GM19023 (cell line): ENCODE results near the gene ALKBH5.
A peak's percentile ranks its signal among the peaks of the same experiment; 100 is the strongest.

Experiments used
- ATAC-seq: cut with Tn5 transposase; IDR thresholded peaks from one replicate; pipeline ENCODE4 v1.9.1; 2021; ENCODE audit warnings: mild to moderate bottlenecking, moderate library complexity; ENCODE audit not compliant: unreplicated experiment

The ALKBH5 gene

GRCh38 chr17:18183334-18184142 is at the start of gene ALKBH5:
ALKBH5 (plus strand) TSS chr17:18183828; CDS start chr17:18184244, 416 bp downstream.
- ATAC-seq, result peak; percentile 75

- ATAC-seq, result no peak
Observed at GRCh38 chr17:18136357-18136756, 47.3 kb upstream of the ALKBH5 start.

- ATAC-seq, result no peak
Observed at GRCh38 chr17:18138065-18138749, 45.4 kb upstream of the ALKBH5 start.

GRCh38 chr17:18139092-18139491 is 44.5 kb upstream of the ALKBH5 start:
- no peak for ATAC-seq

GRCh38 chr17:18139498-18139897 is 44.1 kb upstream of the ALKBH5 start:
- no peak for ATAC-seq

GRCh38 chr17:18139949-18140348 is 43.7 kb upstream of the ALKBH5 start:
- no peak for ATAC-seq

GRCh38 chr17:18140648-18141047 is 43.0 kb upstream of the ALKBH5 start:
- ATAC-seq, result no peak

GRCh38 chr17:18141210-18141803 is 42.3 kb upstream of the ALKBH5 start:
- ATAC-seq, result no peak

GRCh38 chr17:18142417-18142816 is 41.2 kb upstream of the ALKBH5 start:
- no peak for ATAC-seq

GRCh38 chr17:18143044-18143936 is 40.3 kb upstream of the ALKBH5 start:
- no peak for ATAC-seq

- no peak for ATAC-seq
Observed at GRCh38 chr17:18144261-18144660, 39.4 kb upstream of the ALKBH5 start.

GRCh38 chr17:18144855-18145254 is 38.8 kb upstream of the ALKBH5 start:
- ATAC-seq, result no peak

GRCh38 chr17:18145811-18146210 is 37.8 kb upstream of the ALKBH5 start:
- ATAC-seq, result no peak

- ATAC-seq, result no peak
Observed at GRCh38 chr17:18146259-18146658, 37.4 kb upstream of the ALKBH5 start.

GRCh38 chr17:18146980-18147379 is 36.6 kb upstream of the ALKBH5 start:
- ATAC-seq, result no peak

- no peak for ATAC-seq
Observed at GRCh38 chr17:18148586-18148985, 35.0 kb upstream of the ALKBH5 start.

GRCh38 chr17:18151290-18151689 is 32.3 kb upstream of the ALKBH5 start:
- no peak for ATAC-seq

- ATAC-seq, result no peak
Observed at GRCh38 chr17:18155179-18155578, 28.4 kb upstream of the ALKBH5 start.

GRCh38 chr17:18156171-18156975 is 27.3 kb upstream of the ALKBH5 start:
- ATAC-seq, result no peak

- no peak for ATAC-seq
Observed at GRCh38 chr17:18156976-18157280, 26.7 kb upstream of the ALKBH5 start.
